Measurements from ENCODE around the gene CLCN6. TPM values are rescaled to one million over a fixed set of nuclear protein-coding genes. Genes with fewer than 3 reads are reported as not detected.

The CLCN6 gene
- total and polyA plus RNA-seq, 2 of the 13 experiments (the other 11 are each of a cell fraction or from before 2014, with no cell fraction given) = 14.9 to 19.3 TPM

GRCh38 chr1:11842154-11843041 is 36.4 kb downstream of the CLCN6 start (continued):
- TF ChIP-seq AHDC1 (CRISPR knock-in tag; IDR thresholded peaks at IDR 0.05; ENCODE audit: borderline replicate concordance) (peak; percentile 81; the same call in 1 of the 2 replicates), ZNF282 (IDR thresholded peaks at IDR 0.05; ENCODE audit: partially characterized antibody) (no peak), ZBTB7B (CRISPR knock-in tag; IDR thresholded peaks at IDR 0.05) (peak; percentile 74; the same call in 1 of the 2 replicates), AFF4 (CRISPR knock-in tag; IDR thresholded peaks at IDR 0.05) (no peak), HDAC6 (IDR thresholded peaks at IDR 0.05; ENCODE audit: low read depth, low read length) (no peak), ZNF12 (CRISPR knock-in tag; IDR thresholded peaks at IDR 0.05) (peak; percentile 73), YEATS2 (CRISPR knock-in tag; IDR thresholded peaks at IDR 0.05; ENCODE audit: borderline replicate concordance) (peak; percentile 2; the same call in 1 of the 2 replicates), PRDM10 (CRISPR knock-in tag; IDR thresholded peaks at IDR 0.05; ENCODE audit: low read depth) (peak; percentile 76; the same call in 1 of the 2 replicates), REXO4 (CRISPR knock-in tag; IDR thresholded peaks at IDR 0.05; ENCODE audit: borderline replicate concordance) (no peak), NAIF1 (CRISPR knock-in tag; IDR thresholded peaks at IDR 0.05; ENCODE audit: borderline replicate concordance) (no peak), ZNF256 (CRISPR knock-in tag; conservative IDR thresholded peaks at IDR 0.05) (0 out of 2 replicates have a peak, but pooled peaks have one; percentile 47), MAX (IDR thresholded peaks at IDR 0.05) (peak; percentile 79), ZNF670 (CRISPR knock-in tag; IDR thresholded peaks at IDR 0.05; ENCODE audit: borderline replicate concordance) (peak; percentile 57; the same call in 1 of the 2 replicates), ESRRA (CRISPR knock-in tag; IDR thresholded peaks at IDR 0.05; ENCODE audit: low read depth) (peak; percentile 82), RFX1 (IDR thresholded peaks at IDR 0.05) (no peak)

All from HepG2 (cell line).